ENCODE data around the gene NALCN. TPM values are rescaled to one million over a fixed set of nuclear protein-coding genes. Genes with fewer than 3 reads are reported as not detected.

NALCN gene
- total and polyA plus RNA-seq, 10 of the 15 experiments (the other 5 are each of a cell fraction or from before 2014, with no cell fraction given): under 0.01 TPM; not detected in 9

- Histone ChIP-seq H4K20me1 (ENCODE audit: control insufficient read depth, insufficient read depth) (no peaks in the 10 kb centered on the region), H3K27ac (ENCODE audit: control insufficient read depth, insufficient read depth) (no peak overlapping the region), H3K36me3 (ENCODE audit: control insufficient read depth in 2 of 2, insufficient read depth in 2 of 2, low read length in 1 of 2) (no peaks in the 10 kb centered on the region), H3K4me1 (ENCODE audit: control insufficient read depth, insufficient read depth, low read length) (no peaks in the 10 kb centered on the region), H3K4me2 (ENCODE audit: control insufficient read depth, insufficient read depth) (no peak overlapping the region), H3K9ac (ENCODE audit: control insufficient read depth, insufficient read depth, low read length) (no peak overlapping the region), H3K27me3 (replicated peaks in 1 of 2; ENCODE audit: control insufficient read depth in 2 of 2, insufficient read depth in 2 of 2, low read length in 1 of 2) (no peaks in the 10 kb centered on the region), H2AFZ (ENCODE audit: control insufficient read depth, low read depth, low read length) (no peak overlapping the region), H3K4me3 (no peak overlapping the region), H3K9me3 (replicated peaks; ENCODE audit: control insufficient read depth, insufficient read depth, low read length) (no peaks in the 10 kb centered on the region), H3K79me2 (ENCODE audit: control insufficient read depth, insufficient read depth, low read length) (no peaks in the 10 kb centered on the region)
- ATAC-seq (peak; percentile 87), DNase-seq (ENCODE audit: low read depth, low spot score) (no peak), FAIRE-seq (no peak)
- WGBS (ENCODE audit: insufficient coverage, insufficient replicate concordance, low lambda C conversion rate, missing lambda C conversion rate): 0% methylated on average over 2 of the region's 2 CpGs
- in situ Hi-C loops (cut with MboI): no loop called here
- CTCF ChIA-PET: interaction anchor here (1.4 kb wide), 1 partner anchor 117 kb away, joined by 5 read pairs; no protein-coding TSS in a partner anchor
- BruUV-seq (replicated peaks): no TSS peak
- RAD21 ChIA-PET (ENCODE audit: unreplicated experiment): no interaction called here
- intact Hi-C loops (cut with micrococcal nuclease; ENCODE audit: unreplicated experiment): no loop called here
- SMC1A ChIA-PET (ENCODE audit: uncharacterized antibody, unreplicated experiment): interaction anchor here (0.8 to 1.8 kb wide), 2 partner anchors 10 to 107 kb away, joined by 3 to 7 read pairs; no protein-coding TSS in a partner anchor
- POLR2A ChIA-PET: no interaction called here
- TF ChIP-seq RBBP5 (conservative IDR thresholded peaks at IDR 0.05) (no peak), MYC (IDR thresholded peaks at IDR 0.05; ENCODE audit: insufficient read depth, insufficient read length, insufficient replicate concordance, low read length, severe bottlenecking) (no peak), MXI1 (IDR thresholded peaks at IDR 0.05; ENCODE audit: low read depth, low read length) (no peak), KDM1A (IDR thresholded peaks at IDR 0.05; ENCODE audit: borderline replicate concordance) (no peak), TCF3 (IDR thresholded peaks at IDR 0.05; ENCODE audit: borderline replicate concordance, insufficient read depth, low read depth, low read length) (no peak), NFYA (IDR thresholded peaks at IDR 0.05; ENCODE audit: borderline replicate concordance, low read depth, low read length) (no peak), CREM (IDR thresholded peaks at IDR 0.05; ENCODE audit: low read depth) (no peak), MEF2A (IDR thresholded peaks at IDR 0.05; ENCODE audit: insufficient read depth, low read depth, low read length) (no peak), RAD21 (IDR thresholded peaks at IDR 0.05; ENCODE audit: insufficient read depth, low read depth, low read length) (no peak), LARP7 (IDR thresholded peaks at IDR 0.05) (no peak), SIN3A (IDR thresholded peaks at IDR 0.05; ENCODE audit: low read depth, low read length) (no peak), SPI1 (IDR thresholded peaks at IDR 0.05; ENCODE audit: borderline replicate concordance, insufficient read depth, low read depth, low read length) (peak; percentile 60; the same call in 1 of the 2 replicates), NFXL1 (IDR thresholded peaks at IDR 0.05; ENCODE audit: borderline replicate concordance) (no peak), FOS (IDR thresholded peaks at IDR 0.05; ENCODE audit: borderline replicate concordance, extremely low read depth, insufficient read length) (no peak), PBX3 (IDR thresholded peaks at IDR 0.05; ENCODE audit: insufficient replicate concordance, low read depth, low read length) (no peak)
- TF ChIP-seq, protein P1, sequence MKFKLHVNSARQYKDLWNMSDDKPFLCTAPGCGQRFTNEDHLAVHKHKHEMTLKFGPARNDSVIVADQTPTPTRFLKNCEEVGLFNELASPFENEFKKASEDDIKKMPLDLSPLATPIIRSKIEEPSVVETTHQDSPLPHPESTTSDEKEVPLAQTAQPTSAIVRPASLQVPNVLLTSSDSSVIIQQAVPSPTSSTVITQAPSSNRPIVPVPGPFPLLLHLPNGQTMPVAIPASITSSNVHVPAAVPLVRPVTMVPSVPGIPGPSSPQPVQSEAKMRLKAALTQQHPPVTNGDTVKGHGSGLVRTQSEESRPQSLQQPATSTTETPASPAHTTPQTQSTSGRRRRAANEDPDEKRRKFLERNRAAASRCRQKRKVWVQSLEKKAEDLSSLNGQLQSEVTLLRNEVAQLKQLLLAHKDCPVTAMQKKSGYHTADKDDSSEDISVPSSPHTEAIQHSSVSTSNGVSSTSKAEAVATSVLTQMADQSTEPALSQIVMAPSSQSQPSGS (IDR thresholded peaks at IDR 0.05; ENCODE audit: low read length): no peak
- TF ChIP-seq, protein P2, sequence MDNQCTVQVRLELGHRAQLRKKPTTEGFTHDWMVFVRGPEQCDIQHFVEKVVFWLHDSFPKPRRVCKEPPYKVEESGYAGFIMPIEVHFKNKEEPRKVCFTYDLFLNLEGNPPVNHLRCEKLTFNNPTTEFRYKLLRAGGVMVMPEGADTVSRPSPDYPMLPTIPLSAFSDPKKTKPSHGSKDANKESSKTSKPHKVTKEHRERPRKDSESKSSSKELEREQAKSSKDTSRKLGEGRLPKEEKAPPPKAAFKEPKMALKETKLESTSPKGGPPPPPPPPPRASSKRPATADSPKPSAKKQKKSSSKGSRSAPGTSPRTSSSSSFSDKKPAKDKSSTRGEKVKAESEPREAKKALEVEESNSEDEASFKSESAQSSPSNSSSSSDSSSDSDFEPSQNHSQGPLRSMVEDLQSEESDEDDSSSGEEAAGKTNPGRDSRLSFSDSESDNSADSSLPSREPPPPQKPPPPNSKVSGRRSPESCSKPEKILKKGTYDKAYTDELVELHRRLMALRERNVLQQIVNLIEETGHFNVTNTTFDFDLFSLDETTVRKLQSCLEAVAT (IDR thresholded peaks at IDR 0.05): no peak
- TF ChIP-seq, protein P3, sequence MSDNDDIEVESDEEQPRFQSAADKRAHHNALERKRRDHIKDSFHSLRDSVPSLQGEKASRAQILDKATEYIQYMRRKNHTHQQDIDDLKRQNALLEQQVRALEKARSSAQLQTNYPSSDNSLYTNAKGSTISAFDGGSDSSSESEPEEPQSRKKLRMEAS (IDR thresholded peaks at IDR 0.05; ENCODE audit: low read depth, low read length): no peak
Measured at GRCh38 chr13:101262306-101262705, 154.0 kb downstream of the NALCN start.
